Measurements from ENCODE around the gene MYO15A. TPM values are rescaled to one million over a fixed set of nuclear protein-coding genes. Genes with fewer than 3 reads are reported as not detected.

MYO15A gene
- total and polyA plus RNA-seq, 12 donors = 0.44 to 3.5 (median 0.88) TPM; not detected in 2

DNA sequence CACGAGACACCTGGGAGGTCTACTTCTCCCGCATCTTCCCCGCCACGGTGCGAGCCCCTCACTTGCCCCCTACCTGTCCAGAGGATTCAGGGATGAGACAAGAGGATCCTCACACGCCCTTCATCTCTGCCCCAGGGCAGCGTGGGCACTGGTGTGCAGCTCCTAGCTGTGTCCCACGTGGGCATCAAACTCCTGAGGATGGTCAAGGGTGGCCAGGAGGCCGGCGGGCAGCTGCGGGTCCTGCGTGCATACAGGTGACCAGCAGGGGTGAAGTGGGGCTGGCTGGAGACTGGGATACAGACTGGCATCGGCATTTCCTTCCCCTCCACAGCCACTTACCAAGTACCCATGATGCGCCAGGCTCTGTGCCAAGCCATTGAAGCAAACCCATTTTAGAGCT, 46.6 kb downstream of the MYO15A start:
- no peaks in the 10 kb centered on the region for H3K27me3 ChIP-seq
- TF ChIP-seq POLR2A (IDR thresholded peaks at IDR 0.05) = no peak
- TF ChIP-seq, protein P1, sequence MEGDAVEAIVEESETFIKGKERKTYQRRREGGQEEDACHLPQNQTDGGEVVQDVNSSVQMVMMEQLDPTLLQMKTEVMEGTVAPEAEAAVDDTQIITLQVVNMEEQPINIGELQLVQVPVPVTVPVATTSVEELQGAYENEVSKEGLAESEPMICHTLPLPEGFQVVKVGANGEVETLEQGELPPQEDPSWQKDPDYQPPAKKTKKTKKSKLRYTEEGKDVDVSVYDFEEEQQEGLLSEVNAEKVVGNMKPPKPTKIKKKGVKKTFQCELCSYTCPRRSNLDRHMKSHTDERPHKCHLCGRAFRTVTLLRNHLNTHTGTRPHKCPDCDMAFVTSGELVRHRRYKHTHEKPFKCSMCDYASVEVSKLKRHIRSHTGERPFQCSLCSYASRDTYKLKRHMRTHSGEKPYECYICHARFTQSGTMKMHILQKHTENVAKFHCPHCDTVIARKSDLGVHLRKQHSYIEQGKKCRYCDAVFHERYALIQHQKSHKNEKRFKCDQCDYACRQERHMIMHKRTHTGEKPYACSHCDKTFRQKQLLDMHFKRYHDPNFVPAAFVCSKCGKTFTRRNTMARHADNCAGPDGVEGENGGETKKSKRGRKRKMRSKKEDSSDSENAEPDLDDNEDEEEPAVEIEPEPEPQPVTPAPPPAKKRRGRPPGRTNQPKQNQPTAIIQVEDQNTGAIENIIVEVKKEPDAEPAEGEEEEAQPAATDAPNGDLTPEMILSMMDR (IDR thresholded peaks at IDR 0.05) = no peak
- H3K9me3 ChIP-seq (replicated peaks in 1 of 3) = no peaks in the 10 kb centered on the region
- H3K4me3 ChIP-seq = no peak overlapping the region
- no peak overlapping the region for H3K27ac ChIP-seq
- peaks cover 4 to 12% of the 10 kb centered on the region in 2 donors for H3K4me1 ChIP-seq (replicated peaks in 1 of 2)
- 94 to 95% (median 94%) methylated on average over 7 to 14 of the region's 14 CpGs for WGBS, 4 donors
- no peaks in the 10 kb centered on the region for H3K36me3 ChIP-seq (replicated peaks in 1 of 2)
- no peak for DNase-seq
- intact Hi-C loops (cut with DNase I) = no loop called here

DNA sequence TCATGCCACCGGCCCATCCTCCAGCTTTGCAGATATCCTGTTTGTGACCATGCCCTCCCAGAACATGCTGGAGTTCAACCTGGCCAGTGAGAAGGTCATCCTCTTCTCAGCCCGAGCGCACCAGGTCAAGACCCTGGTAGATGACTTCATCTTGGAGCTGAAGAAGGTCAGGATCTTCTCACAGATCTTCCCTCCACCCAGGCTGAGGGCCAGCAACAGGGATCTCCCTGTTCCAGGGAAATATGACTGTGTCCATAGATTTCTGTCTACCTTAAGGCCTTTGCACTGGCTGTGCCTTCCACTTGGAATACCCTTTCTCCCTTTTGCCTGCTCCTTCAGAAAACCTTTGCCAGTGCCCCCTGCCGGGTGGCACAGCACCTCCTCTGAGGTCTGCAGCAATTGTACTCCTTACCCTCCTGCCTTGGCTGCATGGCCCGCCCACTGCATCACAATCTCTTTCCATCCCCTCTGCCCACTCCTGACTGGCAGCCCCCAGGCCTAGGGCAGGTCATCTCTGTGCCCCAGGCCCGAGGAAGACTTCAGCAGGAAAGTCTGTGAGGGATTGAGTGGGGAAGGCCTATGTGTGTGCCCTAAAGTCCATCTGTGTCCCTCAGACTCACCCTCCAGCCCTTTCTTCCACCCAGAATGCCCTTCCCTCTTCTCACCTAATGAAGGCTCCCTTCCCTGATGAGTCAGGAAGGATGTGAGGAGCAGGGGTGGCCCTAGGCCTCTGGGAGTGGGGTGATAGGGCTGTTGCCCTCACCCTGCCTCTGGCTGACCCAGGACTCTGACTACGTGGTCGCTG, 47.8 kb downstream of the MYO15A start:
- Histone ChIP-seq H3K27ac (peak overlapping the region in 1 of 5 donors; percentile 30), H3K4me1 (replicated peaks in 1 of 2) (peaks cover 4 to 12% of the 10 kb centered on the region in 2 donors), H3K27me3 (no peaks in the 10 kb centered on the region), H3K36me3 (replicated peaks in 1 of 2) (no peaks in the 10 kb centered on the region), H3K9me3 (replicated peaks in 1 of 3) (no peaks in the 10 kb centered on the region), H3K4me3 (no peak overlapping the region)
- TF ChIP-seq POLR2A (IDR thresholded peaks at IDR 0.05) = no peak
- TF ChIP-seq, protein P1 (IDR thresholded peaks at IDR 0.05) = no peak
- WGBS, 4 donors = 60 to 76% (median 69%) methylated on average over 6 to 8 of the region's 8 CpGs
- intact Hi-C loops (cut with DNase I) = no loop called here
- no peak for DNase-seq

- no peaks in the 10 kb centered on the region for H3K36me3 ChIP-seq (replicated peaks in 1 of 2)
- H3K4me3 ChIP-seq = no peak overlapping the region
- H3K27me3 ChIP-seq = no peaks in the 10 kb centered on the region
- DNase-seq = no peak
- peak overlapping the region in 1 of 5 donors; percentile 30 for H3K27ac ChIP-seq
- intact Hi-C loops (cut with DNase I) = no loop called here
- peaks cover 4 to 12% of the 10 kb centered on the region in 2 donors for H3K4me1 ChIP-seq (replicated peaks in 1 of 2)
- no peaks in the 10 kb centered on the region for H3K9me3 ChIP-seq (replicated peaks in 1 of 3)
- TF ChIP-seq, protein P1 (IDR thresholded peaks at IDR 0.05) = no peak
- no peak for TF ChIP-seq POLR2A (IDR thresholded peaks at IDR 0.05)
- 89 to 95% (median 91%) methylated on average over 7 to 10 of the region's 10 CpGs for WGBS, 4 donors
These were observed 48.4 kb downstream of the MYO15A start for GRCh38 chr17:18156976-18157280.

GRCh38 chr17:18157354-18157985, 48.9 kb downstream of the MYO15A start:
- 62 to 81% (median 75%) methylated on average over 14 to 22 of the region's 22 CpGs for WGBS, 4 donors
- no peaks in the 10 kb centered on the region for H3K9me3 ChIP-seq (replicated peaks in 1 of 3)
- no peak overlapping the region for H3K4me3 ChIP-seq
- TF ChIP-seq, protein P1 (IDR thresholded peaks at IDR 0.05) = no peak
- TF ChIP-seq POLR2A (IDR thresholded peaks at IDR 0.05) = no peak
- peaks cover 4 to 12% of the 10 kb centered on the region in 2 donors for H3K4me1 ChIP-seq (replicated peaks in 1 of 2)
- intact Hi-C loops (cut with DNase I) = no loop called here
- no peaks in the 10 kb centered on the region for H3K36me3 ChIP-seq (replicated peaks in 1 of 2)
- peak overlapping the region in 2 of 5 donors; percentile 34 to 81 for H3K27ac ChIP-seq
- H3K27me3 ChIP-seq = no peaks in the 10 kb centered on the region
- no peak for DNase-seq

Data from adrenal gland (tissue), 12 donors.